Neuronal stem cell (in vitro differentiated cells): ENCODE data around the gene ITGAX.

Experiments used
- DNase-seq: peaks from one replicate; pipeline ENCODE4 v3.0.0-alpha.2; 2013; ENCODE audit warnings: low spot score
- H2AFZ ChIP-seq: one replicate; pipeline ENCODE4 v1.6.1; 2013; ENCODE audit warnings: mild to moderate bottlenecking, low read length, inconsistent platforms
- H2AK5ac ChIP-seq: 2 replicates; pipeline ENCODE4 v1.6.1; 2013; ENCODE audit warnings: low read depth, mild to moderate bottlenecking, inconsistent platforms, low read length, moderate library complexity, mixed read lengths
- H2BK120ac ChIP-seq: 2 replicates; pipeline ENCODE4 v1.6.1; 2013; ENCODE audit warnings: low read depth, mild to moderate bottlenecking, inconsistent platforms, low read length, moderate library complexity, mixed read lengths
- H2BK12ac ChIP-seq: one replicate; pipeline ENCODE4 v1.6.1; 2013; ENCODE audit warnings: low read length, inconsistent platforms
- H2BK15ac ChIP-seq: 2 replicates; pipeline ENCODE4 v1.6.1; 2013; ENCODE audit warnings: mild to moderate bottlenecking, low read length, inconsistent platforms, mixed read lengths
- H2BK5ac ChIP-seq: one replicate; pipeline ENCODE4 v1.6.1; 2013; ENCODE audit warnings: inconsistent platforms, mild to moderate bottlenecking, low read length, moderate library complexity
- H3K14ac ChIP-seq: one replicate; pipeline ENCODE4 v1.6.1; 2013; ENCODE audit warnings: low read length, inconsistent platforms
- H3K18ac ChIP-seq: 2 replicates; pipeline ENCODE4 v1.6.1; 2013; ENCODE audit warnings: low read length, inconsistent platforms
- H3K23ac ChIP-seq: 2 replicates; pipeline ENCODE4 v1.6.1; 2013; ENCODE audit warnings: low read depth, mild to moderate bottlenecking, mixed read lengths, low read length, inconsistent platforms; ENCODE audit not compliant: poor library complexity
- H3K27ac ChIP-seq: replicated peaks from 3 replicates; pipeline ENCODE4 v1.5.1; 2013; ENCODE audit warnings: low read length, inconsistent platforms
- H3K27me3 ChIP-seq, 3 experiments: 2 replicates each; pipeline ENCODE4 v1.6.1; 2013; ENCODE audit warnings: low read length in 3 of 3, mild to moderate bottlenecking in 2 of 3, inconsistent platforms in 1 of 3, low read depth in 1 of 3, mixed read lengths in 1 of 3, moderate library complexity in 1 of 3; ENCODE audit not compliant: control insufficient read depth in 3 of 3, insufficient read depth in 3 of 3
- H3K36me3 ChIP-seq, 2 donors: replicated peaks in 1 of 2; 2 replicates each; pipeline ENCODE4 v1.6.1; 2013; ENCODE audit warnings: low read length in 2 of 2; ENCODE audit not compliant: control insufficient read depth in 2 of 2, insufficient read depth in 2 of 2
- H3K4ac ChIP-seq: 2 replicates; pipeline ENCODE4 v1.6.1; 2013; ENCODE audit warnings: inconsistent platforms, mild to moderate bottlenecking, low read length, moderate library complexity
- H3K4me1 ChIP-seq, 2 donors: 1 replicate in 1 of 2; 2 replicates in 1 of 2; pipeline ENCODE4 v1.6.1; 2013; ENCODE audit warnings: low read length in 2 of 2, low read depth in 1 of 2; ENCODE audit not compliant: control insufficient read depth in 2 of 2, insufficient read depth in 1 of 2
- H3K4me2 ChIP-seq: one replicate; pipeline ENCODE4 v1.6.1; 2013; ENCODE audit warnings: mild to moderate bottlenecking, low read length, inconsistent platforms; ENCODE audit not compliant: insufficient read depth, poor library complexity, severe bottlenecking
- H3K4me3 ChIP-seq, 2 donors: 2 replicates each; pipeline ENCODE4 v1.5.1; 2013; ENCODE audit warnings: low read length in 2 of 2, mild to moderate bottlenecking in 2 of 2, inconsistent platforms in 1 of 2, moderate library complexity in 1 of 2
- H3K79me1 ChIP-seq: one replicate; pipeline ENCODE4 v1.6.1; 2013; ENCODE audit warnings: low read depth, mild to moderate bottlenecking, inconsistent platforms, low read length, moderate library complexity
- H3K9ac ChIP-seq: one replicate; pipeline ENCODE4 v1.6.1; 2013; ENCODE audit warnings: mild to moderate bottlenecking, low read depth, low read length, inconsistent platforms; ENCODE audit not compliant: poor library complexity
- H3K9me3 ChIP-seq, 2 donors: replicated peaks in 1 of 2; 2 replicates each; pipeline versions ENCODE3 to v1.6.1; 2013; ENCODE audit warnings: low read length in 2 of 2, mild to moderate bottlenecking in 2 of 2, inconsistent platforms in 1 of 2, low read depth in 1 of 2, mixed read lengths in 1 of 2, moderate library complexity in 1 of 2; ENCODE audit not compliant: control insufficient read depth in 2 of 2, insufficient read depth in 1 of 2
- H4K8ac ChIP-seq: one replicate; pipeline ENCODE4 v1.6.1; 2013; ENCODE audit warnings: low read depth, mild to moderate bottlenecking, inconsistent platforms, low read length, moderate library complexity
- H4K91ac ChIP-seq: one replicate; pipeline ENCODE4 v1.6.1; 2013; ENCODE audit warnings: low read length, low read depth, mild to moderate bottlenecking, inconsistent platforms; ENCODE audit not compliant: poor library complexity
- WGBS, 2 donors: extraction: QIAGEN DNeasy Blood & Tissue Kit; methylation state at CpG; one replicate each; pipeline ENCODE4 v1.1.7; 2013; ENCODE audit warnings: missing lambda C conversion rate in 2 of 2, mixed read lengths in 1 of 2; ENCODE audit not compliant: insufficient read length in 2 of 2, insufficient replicate concordance in 1 of 2; ENCODE audit errors: extremely low coverage in 2 of 2; 5-methylcytosine and 5-hydroxymethylcytosine counted together

The ITGAX gene

DNA sequence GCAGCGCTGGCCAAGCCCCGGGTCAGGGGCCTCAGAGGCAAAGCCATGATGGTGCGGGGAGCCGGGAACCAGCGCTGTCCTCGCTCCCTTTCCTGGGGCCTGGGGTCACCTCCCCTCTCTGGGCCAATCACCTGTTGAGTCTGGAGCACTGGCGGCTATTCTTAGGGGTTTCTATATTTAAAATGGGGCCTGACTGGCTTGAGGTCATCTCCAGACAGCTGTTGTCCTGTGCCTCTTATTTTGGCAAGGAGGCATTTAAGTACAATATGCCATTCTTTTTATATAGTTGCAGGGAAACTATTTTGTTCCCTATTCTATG, 73.3 kb downstream of the ITGAX start, which contains the start of gene COX6A2:
COX6A2 (minus strand) TSS at position 82 of the 319 bp plus-strand sequence; CDS start at position 47, 35 bp downstream.
- Histone ChIP-seq H2BK5ac (no peak within 1 kb of the TSS), H3K27ac (no peak within 1 kb of the TSS), H3K23ac (peak within 1 kb of the TSS; percentile 78), H3K36me3 (no peaks in the 10 kb centered on the region), H2AFZ (peak within 1 kb of the TSS; percentile 75), H3K18ac (peak within 1 kb of the TSS; percentile 87), H4K8ac (no peak within 1 kb of the TSS), H2BK15ac (peak within 1 kb of the TSS; percentile 92), H3K14ac (peak within 1 kb of the TSS; percentile 47), H3K4ac (no peak within 1 kb of the TSS), H3K79me1 (no peaks in the 10 kb centered on the region), H3K4me3 (no peak within 1 kb of the TSS), H2BK120ac (no peak within 1 kb of the TSS), H2AK5ac (no peak within 1 kb of the TSS), H3K4me1 (peaks cover 0 to 2% of the 10 kb centered on the region in 2 donors), H3K9ac (peak within 1 kb of the TSS; percentile 44), H3K4me2 (peak within 1 kb of the TSS; percentile 33), H3K9me3 (peaks cover 3 to 6% of the 10 kb centered on the region in 2 donors), H4K91ac (no peak within 1 kb of the TSS), H2BK12ac (no peak within 1 kb of the TSS), H3K27me3 (peaks cover 0 to 24% (median 12%) of the 10 kb centered on the region in 3 experiments)
- no peak for DNase-seq
- WGBS, 2 donors: no CpG with 5 or more reads among the region's 7 CpGs

DNA sequence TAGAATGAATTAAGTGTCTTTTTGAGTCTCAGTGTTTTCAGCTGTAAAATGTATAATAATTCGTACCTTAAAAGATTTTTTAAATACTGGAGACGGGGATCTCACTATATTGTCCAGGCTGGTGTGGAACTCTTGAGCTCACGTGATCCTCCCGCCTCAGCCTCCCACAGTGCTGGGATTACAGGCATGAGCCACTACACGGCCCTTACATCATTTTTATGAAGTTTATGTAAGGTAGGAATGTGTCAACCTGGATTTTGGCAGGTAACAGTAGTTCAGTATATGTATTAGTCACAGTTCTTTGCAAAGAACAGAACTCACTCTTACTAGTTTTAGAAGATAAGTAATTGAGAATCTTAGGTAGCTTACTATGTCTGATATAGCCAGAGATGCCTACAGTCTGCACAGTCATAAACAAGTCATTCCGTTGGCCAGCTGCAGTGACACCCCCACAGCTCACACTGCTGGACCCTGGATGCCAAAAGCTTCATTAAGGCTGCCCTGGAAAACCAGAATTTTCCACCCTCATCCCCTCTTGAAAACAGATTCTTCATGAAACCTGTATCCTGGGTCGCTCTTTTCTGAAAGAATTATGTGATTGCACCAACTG, 73.8 kb downstream of the ITGAX start:
- H3K36me3 ChIP-seq: no peaks in the 10 kb centered on the region
- peaks cover 3 to 6% of the 10 kb centered on the region in 2 donors for H3K9me3 ChIP-seq
- no peak overlapping the region for H3K4ac ChIP-seq
- no peak overlapping the region for H3K14ac ChIP-seq
- H4K8ac ChIP-seq: no peak overlapping the region
- H2BK5ac ChIP-seq: no peak overlapping the region
- no peak overlapping the region for H2BK15ac ChIP-seq
- H2AFZ ChIP-seq: no peak overlapping the region
- H3K27ac ChIP-seq: no peak overlapping the region
- no peak overlapping the region for H3K4me3 ChIP-seq
- no peak overlapping the region for H4K91ac ChIP-seq
- H2BK120ac ChIP-seq: no peak overlapping the region
- no CpG with 5 or more reads among the region's 7 CpGs for WGBS, 2 donors
- H3K9ac ChIP-seq: no peak overlapping the region
- peaks cover 0 to 22% (median 12%) of the 10 kb centered on the region in 3 experiments for H3K27me3 ChIP-seq
- no peaks in the 10 kb centered on the region for H3K79me1 ChIP-seq
- DNase-seq: no peak
- peaks cover 0 to 2% of the 10 kb centered on the region in 2 donors for H3K4me1 ChIP-seq
- H3K18ac ChIP-seq: no peak overlapping the region
- no peak overlapping the region for H2AK5ac ChIP-seq
- no peak overlapping the region for H2BK12ac ChIP-seq
- no peak overlapping the region for H3K4me2 ChIP-seq
- no peak overlapping the region for H3K23ac ChIP-seq

DNA sequence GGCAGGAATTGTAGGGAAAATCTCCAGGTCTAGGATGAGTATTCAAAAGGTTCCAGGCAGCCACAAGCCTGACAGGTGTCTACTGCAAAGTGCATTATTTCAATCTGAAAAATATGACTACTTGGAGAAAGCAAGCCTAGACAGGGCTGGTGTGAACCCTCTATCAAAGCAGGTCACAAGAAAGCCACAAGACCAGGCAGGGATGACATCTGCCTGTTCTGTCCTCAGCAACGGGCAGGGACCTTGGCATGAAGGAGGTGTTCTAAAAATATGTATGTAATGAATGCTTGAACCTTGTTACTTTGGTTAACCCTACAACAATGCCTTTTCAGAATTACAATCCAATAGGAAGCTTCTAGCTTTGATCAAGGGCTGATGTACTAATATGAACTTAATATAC, 74.3 kb downstream of the ITGAX start:
- Histone ChIP-seq H3K4ac (no peak overlapping the region), H3K23ac (no peak overlapping the region), H3K14ac (no peak overlapping the region), H3K4me3 (no peak overlapping the region), H3K79me1 (no peaks in the 10 kb centered on the region), H3K36me3 (no peaks in the 10 kb centered on the region), H2AK5ac (no peak overlapping the region), H3K27ac (no peak overlapping the region), H3K27me3 (peaks cover 0 to 22% (median 12%) of the 10 kb centered on the region in 3 experiments), H2BK15ac (no peak overlapping the region), H2BK12ac (no peak overlapping the region), H3K18ac (no peak overlapping the region), H2AFZ (no peak overlapping the region), H3K9ac (no peak overlapping the region), H3K9me3 (peaks cover 3 to 6% of the 10 kb centered on the region in 2 donors), H2BK120ac (no peak overlapping the region), H3K4me2 (no peak overlapping the region), H4K91ac (no peak overlapping the region), H3K4me1 (peaks cover 0 to 2% of the 10 kb centered on the region in 2 donors), H2BK5ac (no peak overlapping the region), H4K8ac (no peak overlapping the region)
- WGBS, 2 donors: no CpG with 5 or more reads among the region's 1 CpG
- no peak for DNase-seq

DNA sequence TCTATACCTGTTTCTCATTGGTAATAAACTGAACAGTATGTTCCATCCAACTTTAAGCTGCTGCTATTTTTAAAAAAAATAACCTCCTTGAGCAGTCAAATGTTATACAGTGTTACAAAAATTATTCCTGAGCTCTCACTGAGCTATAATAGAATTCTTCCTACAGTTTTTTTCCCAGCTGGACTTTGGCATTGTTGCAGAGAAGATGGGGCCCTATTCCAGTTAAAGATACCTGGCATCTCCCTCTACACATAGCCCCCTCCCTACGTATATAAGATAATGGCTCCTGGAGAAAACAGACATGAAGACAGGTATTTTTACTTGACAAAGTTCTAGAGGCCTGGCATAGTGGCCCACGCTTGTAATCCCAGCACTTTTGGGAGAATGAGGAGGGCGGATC, 74.8 kb downstream of the ITGAX start:
- no peak overlapping the region for H4K91ac ChIP-seq
- no peak overlapping the region for H3K23ac ChIP-seq
- H3K4ac ChIP-seq: no peak overlapping the region
- H3K4me1 ChIP-seq: peaks cover 0 to 2% of the 10 kb centered on the region in 2 donors
- H2BK120ac ChIP-seq: no peak overlapping the region
- no peak overlapping the region for H3K18ac ChIP-seq
- no peak overlapping the region for H2AFZ ChIP-seq
- no peak overlapping the region for H2BK12ac ChIP-seq
- H3K9ac ChIP-seq: no peak overlapping the region
- H3K14ac ChIP-seq: no peak overlapping the region
- H2BK15ac ChIP-seq: no peak overlapping the region
- no peak overlapping the region for H3K27ac ChIP-seq
- no peak overlapping the region for H3K4me2 ChIP-seq
- no peak overlapping the region for H4K8ac ChIP-seq
- peaks cover 0 to 22% (median 12%) of the 10 kb centered on the region in 3 experiments for H3K27me3 ChIP-seq
- DNase-seq: no peak
- H3K79me1 ChIP-seq: no peaks in the 10 kb centered on the region
- no peak overlapping the region for H3K4me3 ChIP-seq
- H2BK5ac ChIP-seq: no peak overlapping the region
- no peaks in the 10 kb centered on the region for H3K36me3 ChIP-seq
- WGBS, 2 donors: no CpG with 5 or more reads among the region's 3 CpGs
- H2AK5ac ChIP-seq: no peak overlapping the region
- peaks cover 3 to 6% of the 10 kb centered on the region in 2 donors for H3K9me3 ChIP-seq
